GM19099 (cell line): ENCODE measurements around the gene RAB34.

Source experiments
- POLR2A ChIP-seq: IDR thresholded peaks from 3 replicates; pipeline ENCODE4 v1.6.1; 2011; ENCODE audit warnings: low read depth; ENCODE audit not compliant: insufficient read length; ENCODE audit errors: extremely low read depth

The RAB34 gene

DNA sequence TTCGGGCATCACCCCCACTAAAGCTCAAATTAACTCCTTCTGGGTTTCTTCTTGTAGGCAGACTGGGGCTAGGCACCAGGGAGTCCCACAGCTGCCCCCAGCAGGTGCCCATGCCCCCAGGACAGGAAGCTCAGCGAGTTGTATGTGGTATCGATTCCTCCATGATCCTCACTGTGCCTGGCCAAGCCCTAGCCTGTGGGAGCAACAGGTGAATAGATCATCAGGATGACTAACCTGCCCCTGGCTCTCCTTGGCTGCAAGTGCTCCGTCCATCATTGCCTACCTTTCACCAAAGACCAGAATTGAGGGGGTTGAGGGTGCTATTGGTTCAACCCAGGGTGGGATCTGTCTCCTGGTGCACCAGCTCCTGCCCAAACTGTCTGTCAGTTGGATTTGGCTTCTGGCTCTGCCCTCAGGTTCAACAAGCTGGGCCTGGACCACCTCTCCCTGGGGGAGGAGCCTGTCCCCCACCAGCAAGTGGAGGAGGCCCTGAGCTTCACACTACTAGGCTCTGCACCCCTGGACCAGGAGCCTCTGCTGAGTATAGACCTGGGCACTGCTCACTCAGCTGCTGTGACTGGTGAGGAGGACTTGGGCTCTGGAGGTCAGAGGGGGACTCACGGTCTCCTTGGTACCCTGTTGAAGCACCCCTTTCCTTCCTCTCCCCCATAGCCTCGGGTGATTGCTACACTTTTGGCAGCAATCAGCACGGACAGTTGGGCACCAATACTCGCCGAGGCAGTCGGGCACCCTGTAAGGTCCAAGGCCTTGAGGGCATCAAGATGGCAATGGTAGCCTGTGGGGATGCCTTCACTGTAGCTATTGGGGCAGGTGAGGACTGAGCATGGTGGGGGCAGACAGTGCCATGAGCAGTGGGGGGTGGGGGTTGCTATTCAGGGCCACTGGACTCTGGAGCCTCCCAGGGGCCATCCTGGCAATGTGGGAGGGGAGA, 23.0 kb upstream of the RAB34 start:
- no peak for TF ChIP-seq POLR2A

DNA sequence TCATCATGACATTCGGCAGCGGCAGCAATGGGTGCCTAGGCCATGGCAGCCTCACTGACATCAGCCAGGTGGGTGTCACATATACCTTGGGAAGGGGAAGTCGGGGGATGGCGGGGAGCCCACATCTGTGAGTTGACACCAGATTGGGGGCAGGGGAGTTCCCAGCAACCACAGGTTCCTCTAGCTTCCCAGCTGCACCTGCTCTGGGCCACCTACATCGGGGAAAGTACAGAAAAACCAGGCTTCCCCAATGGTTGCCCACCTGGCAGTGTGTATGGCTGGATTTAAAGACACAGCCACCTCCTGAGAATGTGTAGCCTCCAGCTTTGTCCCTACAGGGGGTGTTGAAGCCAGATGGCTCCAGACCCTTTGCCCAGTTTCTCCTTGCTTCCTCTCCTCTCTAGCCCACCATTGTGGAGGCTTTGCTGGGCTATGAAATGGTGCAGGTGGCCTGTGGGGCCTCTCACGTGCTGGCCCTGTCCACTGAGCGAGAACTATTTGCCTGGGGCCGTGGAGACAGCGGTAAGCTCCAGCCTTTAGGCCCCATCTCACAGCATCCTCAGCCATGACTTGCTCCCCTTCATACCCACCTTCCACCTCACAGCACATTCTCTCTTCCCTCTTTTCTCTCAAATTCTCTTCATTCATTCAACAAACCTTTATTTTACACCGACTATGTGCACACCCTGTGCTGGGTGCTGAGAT, 21.2 kb upstream of the RAB34 start:
- no peak for TF ChIP-seq POLR2A

DNA sequence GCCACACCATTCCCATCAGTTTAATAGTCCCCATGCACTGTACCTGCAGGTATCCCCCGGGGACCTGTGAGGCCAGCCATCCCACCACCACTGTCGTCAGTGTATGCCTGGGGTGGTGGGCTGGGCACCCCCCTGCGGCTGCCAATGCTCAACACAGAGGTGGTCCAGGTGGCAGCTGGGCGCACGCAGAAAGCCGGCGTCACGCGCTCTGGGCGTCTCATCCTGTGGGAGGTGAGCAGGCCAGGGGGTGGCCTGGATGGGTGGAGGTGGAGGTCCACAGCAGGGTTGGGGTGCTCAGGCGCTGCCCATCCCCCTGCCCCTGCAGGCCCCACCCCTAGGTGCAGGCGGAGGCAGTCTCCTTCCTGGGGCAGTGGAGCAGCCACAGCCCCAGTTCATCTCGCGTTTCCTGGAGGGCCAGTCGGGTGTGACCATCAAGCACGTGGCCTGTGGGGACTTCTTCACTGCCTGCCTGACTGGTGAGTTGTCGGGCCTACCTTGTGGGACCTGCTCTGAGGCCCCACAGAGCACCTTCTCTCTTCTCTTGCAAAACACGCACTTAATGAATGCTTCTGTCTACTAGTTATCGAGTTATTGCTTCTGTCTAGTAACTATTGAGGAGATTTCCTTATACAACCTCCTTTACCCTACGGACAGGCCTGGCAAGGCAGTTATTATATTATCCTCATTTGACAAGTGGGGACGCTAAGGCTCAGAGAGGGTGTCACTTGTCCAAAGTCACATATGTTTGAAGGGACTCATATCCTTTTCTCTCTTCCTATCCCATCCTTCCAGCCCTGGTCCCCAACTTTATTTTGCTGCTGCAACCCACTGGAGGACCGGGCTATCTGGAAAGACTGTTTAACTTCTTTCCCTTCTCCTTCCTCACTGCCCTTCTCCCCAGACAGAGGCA, 20.4 kb upstream of the RAB34 start:
- TF ChIP-seq POLR2A, result peak; percentile 78

DNA sequence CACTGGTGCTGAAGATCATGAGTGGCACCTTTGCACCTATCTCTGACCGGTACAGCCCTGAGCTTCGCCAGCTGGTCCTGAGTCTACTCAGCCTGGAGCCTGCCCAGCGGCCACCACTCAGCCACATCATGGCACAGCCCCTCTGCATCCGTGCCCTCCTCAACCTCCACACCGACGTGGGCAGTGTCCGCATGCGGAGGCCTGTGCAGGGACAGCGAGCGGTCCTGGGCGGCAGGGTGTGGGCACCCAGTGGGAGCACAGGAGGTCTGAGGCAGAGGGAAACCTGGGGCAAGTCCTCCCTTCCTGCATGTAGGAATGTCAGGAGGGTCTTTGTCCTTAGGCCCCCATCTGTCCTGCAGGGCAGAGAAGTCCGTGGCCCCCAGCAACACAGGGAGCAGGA, 19.6 kb upstream of the RAB34 start:
- no peak for TF ChIP-seq POLR2A

DNA sequence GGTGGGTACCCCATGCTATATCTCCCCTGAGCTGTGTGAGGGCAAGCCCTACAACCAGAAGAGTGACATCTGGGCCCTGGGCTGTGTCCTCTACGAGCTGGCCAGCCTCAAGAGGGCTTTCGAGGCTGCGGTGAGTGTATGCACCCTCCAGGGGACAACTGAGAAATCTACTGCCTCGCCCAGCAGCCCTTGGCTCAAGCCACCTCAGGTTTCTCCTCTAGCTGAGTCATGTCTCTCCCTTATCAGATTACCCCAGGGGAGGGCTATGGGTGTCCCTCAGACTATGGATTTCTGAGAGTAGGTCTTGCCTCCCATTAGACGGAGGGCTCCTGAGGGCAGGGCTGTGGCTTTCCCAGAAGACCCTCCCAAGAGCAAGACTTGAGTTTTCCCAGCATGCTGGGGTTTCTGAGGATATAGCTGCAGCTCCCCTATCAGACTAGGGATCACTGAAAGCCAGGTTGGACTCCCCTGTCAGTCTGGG, 17.6 kb upstream of the RAB34 start:
- TF ChIP-seq POLR2A, result no peak

DNA sequence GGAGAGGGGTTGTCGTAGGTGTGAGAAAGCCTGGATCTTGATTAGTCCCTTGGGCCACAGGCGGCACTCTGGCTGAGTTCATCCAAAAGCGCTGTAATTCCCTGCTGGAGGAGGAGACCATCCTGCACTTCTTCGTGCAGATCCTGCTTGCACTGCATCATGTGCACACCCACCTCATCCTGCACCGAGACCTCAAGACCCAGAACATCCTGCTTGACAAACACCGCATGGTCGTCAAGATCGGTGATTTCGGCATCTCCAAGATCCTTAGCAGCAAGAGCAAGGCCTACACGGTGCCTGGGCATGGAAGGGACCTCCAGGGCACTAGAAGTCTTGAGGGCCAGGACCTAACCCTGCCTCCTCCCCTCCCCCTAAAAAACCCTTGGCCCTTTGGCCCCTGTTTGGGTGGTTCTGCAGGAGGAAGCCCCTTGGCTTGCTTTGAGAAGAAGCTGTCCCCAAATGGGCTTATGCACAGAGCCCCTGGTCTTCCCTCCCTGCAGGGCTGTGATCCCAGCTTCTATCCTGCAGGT, 17.1 kb upstream of the RAB34 start:
- no peak for TF ChIP-seq POLR2A

DNA sequence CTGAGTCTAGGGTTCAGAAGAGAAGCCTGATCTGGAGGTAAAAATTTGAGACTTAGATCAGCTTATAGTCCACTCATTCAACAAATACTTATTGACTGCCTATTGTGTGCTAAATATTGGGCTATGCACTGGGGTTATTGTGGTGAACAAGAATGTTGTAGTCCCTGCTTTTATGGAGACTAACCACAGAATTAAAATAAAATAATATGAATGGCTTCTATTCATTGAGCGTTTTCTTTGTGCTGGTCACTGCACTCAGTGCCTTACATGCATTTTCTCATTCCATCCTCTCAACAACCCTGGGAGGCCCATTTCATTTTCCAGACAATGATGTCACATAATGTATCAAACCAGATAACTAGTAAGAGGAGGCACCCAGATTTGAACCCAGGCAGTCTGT, 15.7 kb upstream of the RAB34 start:
- TF ChIP-seq POLR2A, result no peak

DNA sequence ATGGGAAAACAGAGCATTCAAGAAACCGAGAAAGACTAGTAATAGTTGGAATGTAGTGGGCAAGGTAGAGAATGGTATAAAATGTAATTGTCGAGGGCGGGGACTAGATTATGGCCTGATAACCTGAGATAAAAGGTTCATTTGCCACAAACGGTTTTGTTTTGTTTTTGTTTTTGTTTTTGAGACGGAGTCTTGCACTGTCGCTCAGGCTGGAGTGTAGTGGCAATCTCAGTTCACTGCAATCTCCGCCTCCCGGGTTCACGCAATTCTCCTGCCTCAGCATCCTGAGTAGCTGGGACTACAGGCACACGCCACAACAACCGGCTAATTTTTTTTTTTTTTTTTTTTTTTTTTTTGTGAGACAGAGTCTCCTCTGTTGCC, 12.3 kb upstream of the RAB34 start:
- no peak for TF ChIP-seq POLR2A

DNA sequence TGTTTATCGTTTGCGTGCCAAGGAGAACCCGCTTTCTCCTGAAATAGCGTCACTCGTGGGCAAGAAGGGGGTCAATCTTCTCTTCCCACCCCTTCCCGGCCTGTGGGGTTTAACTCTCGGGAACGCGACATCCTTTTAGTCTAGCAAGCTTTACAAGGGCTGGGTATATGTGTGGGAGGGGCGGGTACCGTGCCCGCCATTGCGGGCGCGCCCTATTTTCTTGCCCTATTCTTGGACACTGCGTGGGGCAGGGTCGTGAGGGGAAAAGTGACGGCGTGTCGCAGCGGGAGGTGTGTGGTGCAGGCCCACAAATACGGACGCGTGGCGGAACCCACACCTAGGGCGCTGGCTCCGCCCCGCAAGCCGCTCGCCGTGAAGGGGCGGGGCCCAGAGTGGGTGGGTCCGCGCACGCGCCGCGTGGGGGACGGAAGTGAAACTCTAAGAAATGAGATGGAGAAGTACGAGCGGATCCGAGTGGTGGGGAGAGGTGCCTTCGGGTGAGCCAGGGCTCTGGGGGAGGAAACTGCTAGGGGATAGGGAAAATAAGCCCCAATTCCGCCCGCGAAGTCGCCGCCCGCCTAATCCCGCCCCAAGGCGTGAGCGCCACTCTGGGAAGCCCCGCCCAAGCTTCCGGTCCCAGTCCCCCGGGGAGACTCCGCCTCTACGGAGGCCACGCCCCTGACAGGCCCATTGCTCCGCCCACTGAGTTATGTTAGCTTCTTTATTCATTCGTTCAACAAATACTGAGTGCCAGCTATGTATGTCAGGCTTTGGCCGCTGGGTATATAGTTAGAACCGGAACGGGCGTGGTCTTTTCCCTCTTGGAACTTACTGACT, 10.9 kb upstream of the RAB34 start, which contains the start of gene NEK8:
TSS of gene NEK8 (plus strand) at position 425 of the 837 bp plus-strand sequence. CDS start at position 451, 26 bp downstream.
- TF ChIP-seq POLR2A, result peak; percentile 63

DNA sequence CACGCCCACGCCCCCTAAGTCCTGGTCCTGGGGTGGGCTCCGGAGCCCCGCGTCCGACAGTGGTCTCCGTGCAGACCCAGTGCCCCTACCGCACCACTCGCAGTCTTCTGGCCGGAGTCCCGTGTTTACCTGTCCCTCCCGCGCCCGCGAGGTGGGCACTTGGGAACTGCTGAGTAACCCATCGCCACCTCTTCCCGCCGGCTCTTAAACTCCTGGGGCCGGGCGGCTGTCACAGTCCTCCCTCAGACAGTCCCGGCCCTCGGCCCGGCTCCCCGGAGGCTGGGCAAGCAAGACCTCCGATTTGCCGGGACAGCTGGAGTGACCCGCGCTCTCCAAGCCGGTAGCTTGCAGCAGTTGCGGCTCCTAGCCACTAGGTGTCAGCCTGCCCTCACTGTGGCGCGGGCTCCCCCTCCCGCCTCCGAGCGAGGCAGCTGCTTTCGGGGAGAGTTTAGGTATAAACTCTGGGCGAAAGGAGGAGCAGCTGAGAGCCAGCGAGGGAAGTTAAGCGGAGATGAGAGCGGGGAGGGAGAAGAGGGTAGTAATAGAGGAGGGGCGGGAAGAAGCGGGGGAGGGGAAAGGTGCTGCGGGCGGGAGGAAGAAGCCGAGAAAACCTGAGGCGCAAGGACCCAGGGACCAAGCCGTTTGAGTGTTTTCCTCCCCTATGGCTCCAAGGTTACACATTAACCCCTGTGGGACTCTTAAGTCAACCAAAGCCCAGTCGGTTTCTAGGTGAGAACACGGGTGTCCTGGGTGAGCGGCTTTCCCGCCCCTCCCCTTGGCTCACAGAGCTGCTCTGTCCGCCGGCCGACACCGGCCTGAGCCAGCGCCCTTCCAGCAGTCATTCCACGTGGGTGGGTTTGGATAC, 9.2 kb upstream of the RAB34 start:
- TF ChIP-seq POLR2A, result peak; percentile 73

DNA sequence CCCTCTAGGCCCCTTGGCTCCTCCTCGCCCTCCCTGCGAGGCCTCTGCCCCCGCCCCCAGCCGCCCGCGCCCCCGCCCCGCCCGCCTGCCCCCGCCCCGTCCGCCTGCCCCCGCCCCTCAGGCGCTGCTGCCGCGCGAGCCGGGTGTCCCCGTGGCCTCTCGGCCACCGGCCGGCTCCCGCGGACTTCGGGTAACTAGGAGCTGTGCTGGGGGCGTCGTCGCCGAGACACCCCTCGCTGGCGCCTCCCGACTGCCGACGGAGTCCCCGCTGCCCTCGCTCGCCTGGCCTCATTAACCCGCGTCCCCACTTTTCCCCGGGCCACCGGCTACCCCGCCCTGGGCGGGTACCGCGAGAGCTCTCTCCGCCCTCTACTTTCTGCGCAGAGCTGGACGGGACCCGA, 8.6 kb upstream of the RAB34 start, which contains the start of gene TLCD1:
TSS of gene TLCD1 (minus strand) at position 8 of the 401 bp plus-strand sequence. CDS start 136 bp downstream, outside the sequence.
- TF ChIP-seq POLR2A, result no peak

DNA sequence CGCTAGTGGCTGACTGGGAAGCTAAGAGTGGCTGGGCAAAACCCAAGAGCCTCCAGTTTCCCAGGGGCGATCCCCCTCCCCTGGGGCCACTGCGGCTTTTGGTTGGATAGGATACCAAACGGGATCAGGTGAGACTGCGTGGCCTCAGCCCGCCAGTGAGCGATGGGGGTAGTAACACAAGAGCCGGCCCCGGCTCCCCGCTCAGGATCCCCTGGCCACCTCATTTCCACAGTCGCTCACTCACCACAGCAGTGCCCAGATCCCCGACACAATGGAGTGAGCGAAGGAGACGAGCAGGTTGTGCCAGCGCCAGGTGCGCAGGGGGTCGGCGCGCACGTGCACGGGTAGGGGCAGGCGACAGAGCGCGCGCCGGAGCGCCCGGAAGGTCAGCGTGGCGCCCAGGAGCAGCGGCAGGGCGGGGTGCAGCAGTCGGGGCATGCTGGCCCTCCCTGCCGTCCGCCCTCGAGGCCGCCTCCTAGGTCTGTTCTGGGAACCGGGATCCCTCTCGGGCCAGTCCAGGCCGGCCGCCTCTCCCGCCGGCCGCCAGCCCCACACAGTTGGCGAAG, 8.1 kb upstream of the RAB34 start:
- TF ChIP-seq POLR2A, result peak; percentile 51
